HG03439 (cell line): ENCODE results near the gene ROPN1L.
"Not testable (repeated sequence)": the region's sequence is repeated elsewhere in the genome, so short reads cannot be mapped to it uniquely, and the experiment has no call there.

Experiments used
- ATAC-seq: cut with Tn5 transposase; IDR thresholded peaks from one replicate; pipeline ENCODE4 v1.9.1; 2021; ENCODE audit warnings: mild to moderate bottlenecking, moderate library complexity; ENCODE audit not compliant: unreplicated experiment

ROPN1L gene

GRCh38 chr5:10441083-10441991, at the start of gene ROPN1L:
Gene ROPN1L (plus strand): TSS chr5:10441879. CDS start chr5:10442168, 289 bp downstream.
- peak; percentile 98 for ATAC-seq

DNA sequence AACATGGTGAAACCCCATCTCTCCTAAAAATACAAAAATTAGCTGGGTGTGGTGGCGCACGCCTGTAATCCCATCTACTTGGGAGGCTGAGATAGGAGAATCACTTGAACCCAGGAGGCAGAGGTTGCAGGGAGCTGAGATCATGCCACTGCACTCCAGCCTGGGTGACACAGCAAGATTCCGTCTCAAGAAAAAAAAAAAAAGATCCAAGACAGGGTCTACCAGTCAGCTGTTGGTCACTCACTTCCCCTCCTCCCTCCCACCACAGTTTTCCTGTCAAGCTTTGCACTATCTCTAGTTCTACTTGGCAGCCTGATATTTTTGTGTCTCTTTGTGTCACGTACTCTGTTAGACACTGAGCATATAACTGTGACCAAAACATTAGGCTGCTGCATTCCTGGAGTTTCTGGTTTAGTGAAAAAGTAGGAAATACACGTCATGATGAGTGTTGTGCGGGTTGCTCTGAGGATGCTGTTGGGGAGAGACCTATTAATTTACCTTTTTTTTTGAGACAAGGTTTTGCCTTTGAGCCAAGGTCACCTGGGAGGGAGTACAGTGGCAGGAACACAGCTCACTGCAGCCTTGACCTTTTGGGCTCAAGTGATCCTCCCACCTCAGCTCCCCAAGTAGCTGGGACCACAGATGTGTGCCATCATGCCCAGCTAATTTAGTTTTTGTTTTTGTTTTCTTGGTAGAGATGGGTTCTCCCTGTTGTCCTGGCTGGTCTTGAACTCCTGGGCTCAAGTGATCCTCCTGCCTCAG, 48.9 kb upstream of the ROPN1L start:
- ATAC-seq, result not testable (repeated sequence)

DNA sequence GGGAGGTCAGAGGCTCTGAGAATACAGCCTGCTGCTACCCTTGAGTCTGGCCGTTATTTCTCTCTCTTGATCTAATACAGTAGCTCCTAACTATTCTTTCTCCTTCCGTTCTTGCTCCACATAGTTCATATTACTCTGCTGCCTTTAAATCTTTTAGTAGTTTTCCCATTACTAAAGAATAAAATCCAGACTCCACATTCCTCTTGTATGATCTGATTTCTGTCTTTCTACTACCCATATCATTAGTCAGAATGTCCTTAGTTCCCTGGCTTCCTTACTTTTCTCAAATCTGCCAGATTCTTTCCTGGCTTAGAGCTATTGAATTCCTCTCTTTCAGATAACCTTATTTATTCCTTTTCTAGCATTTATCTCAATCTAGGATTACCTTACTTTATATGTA, 48.2 kb upstream of the ROPN1L start:
- no peak for ATAC-seq

- ATAC-seq, result no peak
Measured at GRCh38 chr5:10396552-10396951, 45.1 kb upstream of the ROPN1L start.

DNA sequence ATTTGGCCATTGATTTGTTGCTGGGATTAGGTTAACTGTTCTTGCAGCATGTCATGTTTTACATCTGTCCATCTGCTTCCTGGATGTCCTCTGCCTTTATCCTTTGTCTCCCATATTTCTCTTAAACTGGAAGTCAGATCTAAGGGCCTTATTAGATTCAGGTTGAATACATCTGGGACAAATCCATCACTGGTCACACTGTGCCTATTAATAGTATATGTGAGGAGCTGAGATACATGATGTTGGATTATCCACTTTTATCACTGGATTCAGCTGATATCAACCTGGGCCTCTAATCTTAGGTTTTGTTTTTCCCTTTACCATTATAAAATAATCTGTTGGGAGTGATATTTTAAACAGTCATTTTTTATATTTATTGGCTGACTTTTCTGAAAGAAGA, 41.8 kb upstream of the ROPN1L start:
- no peak for ATAC-seq

DNA sequence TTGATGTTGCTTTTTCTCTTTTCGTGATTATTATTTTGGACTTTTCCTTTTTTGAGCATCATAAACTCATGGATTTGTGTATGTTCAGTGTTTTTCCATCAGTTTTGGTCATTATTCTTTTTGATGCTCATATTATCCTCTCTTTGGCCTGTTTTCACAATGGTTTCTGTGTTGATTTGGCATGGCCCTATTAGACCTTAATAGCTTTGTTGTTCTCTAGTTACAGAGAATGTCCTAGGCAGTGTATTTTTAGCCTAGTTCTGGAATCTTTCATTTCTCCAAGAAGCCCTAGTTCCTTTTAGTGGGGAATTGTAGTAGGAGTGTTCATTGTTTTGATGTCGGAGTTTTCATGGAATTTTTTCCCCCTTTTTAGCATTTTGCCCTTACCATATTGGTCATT, 41.3 kb upstream of the ROPN1L start:
- ATAC-seq, result no peak

- no peak for ATAC-seq
Measured at GRCh38 chr5:10400831-10401230, 40.8 kb upstream of the ROPN1L start.

- no peak for ATAC-seq
Measured at GRCh38 chr5:10401498-10401897, 40.2 kb upstream of the ROPN1L start.

- no peak for ATAC-seq
Measured at GRCh38 chr5:10403829-10404228, 37.9 kb upstream of the ROPN1L start.

- ATAC-seq, result no peak
Measured at GRCh38 chr5:10406651-10407050, 35.0 kb upstream of the ROPN1L start.

GRCh38 chr5:10409504-10409903, 32.2 kb upstream of the ROPN1L start:
- no peak for ATAC-seq

DNA sequence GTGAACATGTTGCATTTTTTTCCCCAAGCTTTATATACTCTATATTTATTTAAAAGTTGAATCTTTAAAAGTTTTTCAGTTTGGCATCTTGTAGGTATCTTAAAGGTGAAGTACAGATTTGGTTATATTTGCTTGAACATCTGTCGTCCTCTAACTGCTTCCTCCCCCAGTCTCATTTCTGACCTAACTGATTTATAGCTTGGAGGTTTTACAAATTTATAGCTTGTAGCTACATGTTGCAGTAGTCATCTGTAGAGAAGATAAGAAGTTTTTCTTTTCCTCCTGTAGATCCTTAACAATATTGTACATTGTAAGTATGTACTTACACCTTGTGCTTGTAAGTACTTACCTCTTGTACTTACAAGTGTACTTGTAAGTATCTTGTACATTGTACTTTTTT, 31.0 kb upstream of the ROPN1L start:
- no peak for ATAC-seq

DNA sequence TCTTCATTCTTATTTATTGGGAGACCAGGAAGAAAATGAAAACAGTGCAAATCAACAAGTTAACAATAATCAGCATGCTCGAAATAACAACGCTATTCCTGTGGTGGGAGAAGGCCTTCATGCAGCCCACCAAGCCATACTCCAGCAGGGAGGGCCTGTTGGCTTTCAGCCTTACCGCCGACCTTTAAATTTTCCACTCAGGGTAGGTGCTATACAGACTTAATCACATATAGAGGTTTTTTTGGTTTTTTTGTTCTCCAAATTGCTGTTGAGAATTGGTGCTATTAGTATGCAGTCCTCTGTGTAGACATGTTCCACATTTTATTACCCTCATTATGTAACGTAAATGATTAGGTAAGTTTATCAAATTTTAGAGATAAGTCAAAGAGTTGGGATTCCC, 30.3 kb upstream of the ROPN1L start:
- ATAC-seq, result no peak

DNA sequence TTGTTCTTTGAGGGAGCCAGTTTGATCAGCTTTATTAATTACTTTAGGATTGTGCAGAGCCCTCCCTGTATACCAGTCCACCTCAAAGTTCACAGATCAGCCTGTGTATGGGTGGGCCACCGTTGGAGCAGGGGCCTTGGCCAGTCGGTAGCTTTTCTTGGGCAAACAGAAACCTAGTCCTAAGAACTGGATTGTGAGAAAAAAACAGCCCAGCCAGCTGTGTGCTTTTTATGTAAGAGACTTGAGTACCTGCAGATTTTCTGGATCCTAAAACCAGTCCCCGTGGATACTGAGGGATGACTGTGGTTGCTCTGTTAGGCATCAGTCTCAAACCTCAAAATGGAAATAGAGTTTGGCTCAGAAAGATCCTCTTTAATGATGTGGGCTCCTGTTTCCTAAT, 24.8 kb upstream of the ROPN1L start:
- no peak for ATAC-seq

GRCh38 chr5:10418654-10419345, 22.9 kb upstream of the ROPN1L start:
- peak; percentile 73 for ATAC-seq

DNA sequence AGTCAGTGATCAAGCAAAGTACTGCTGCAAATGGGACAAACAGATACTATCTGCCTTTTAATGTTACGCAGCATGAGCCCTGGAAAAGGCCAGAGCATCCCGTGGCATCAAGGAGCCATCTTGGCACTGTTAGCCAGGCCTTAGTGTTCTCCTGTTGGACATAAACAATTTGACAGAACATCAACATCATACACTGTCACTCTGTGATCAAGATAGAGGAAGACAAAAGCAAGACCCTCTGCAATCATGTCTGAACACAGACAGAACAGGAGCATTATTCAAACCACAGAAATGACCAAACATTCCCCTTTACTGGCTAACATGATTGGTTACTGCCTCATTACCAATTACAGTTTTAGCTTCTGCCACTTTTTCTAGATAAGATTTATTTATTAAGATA, 21.2 kb upstream of the ROPN1L start:
- no peak for ATAC-seq

DNA sequence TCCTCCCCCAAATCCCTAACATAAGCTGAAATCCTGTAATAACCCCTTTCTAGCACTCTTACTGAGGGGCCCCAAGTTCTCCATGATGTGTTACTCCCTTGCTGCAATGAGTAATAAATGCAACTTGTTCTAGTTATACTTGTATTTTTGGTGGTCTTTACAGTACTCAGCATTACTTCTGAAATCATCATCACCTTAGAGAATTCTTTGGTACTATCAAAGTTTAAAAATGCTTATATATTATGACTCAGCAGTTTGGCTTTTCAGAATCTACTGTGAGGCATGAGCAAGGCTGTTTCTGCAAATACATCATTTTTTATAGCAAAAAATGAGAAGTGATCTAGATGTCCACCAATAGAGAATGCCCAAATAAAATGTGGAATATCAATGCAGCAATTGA, 20.7 kb upstream of the ROPN1L start:
- ATAC-seq, result no peak

GRCh38 chr5:10421896-10422691, 19.6 kb upstream of the ROPN1L start:
- ATAC-seq, result no peak

GRCh38 chr5:10423022-10423421, 18.7 kb upstream of the ROPN1L start:
- ATAC-seq, result no peak

DNA sequence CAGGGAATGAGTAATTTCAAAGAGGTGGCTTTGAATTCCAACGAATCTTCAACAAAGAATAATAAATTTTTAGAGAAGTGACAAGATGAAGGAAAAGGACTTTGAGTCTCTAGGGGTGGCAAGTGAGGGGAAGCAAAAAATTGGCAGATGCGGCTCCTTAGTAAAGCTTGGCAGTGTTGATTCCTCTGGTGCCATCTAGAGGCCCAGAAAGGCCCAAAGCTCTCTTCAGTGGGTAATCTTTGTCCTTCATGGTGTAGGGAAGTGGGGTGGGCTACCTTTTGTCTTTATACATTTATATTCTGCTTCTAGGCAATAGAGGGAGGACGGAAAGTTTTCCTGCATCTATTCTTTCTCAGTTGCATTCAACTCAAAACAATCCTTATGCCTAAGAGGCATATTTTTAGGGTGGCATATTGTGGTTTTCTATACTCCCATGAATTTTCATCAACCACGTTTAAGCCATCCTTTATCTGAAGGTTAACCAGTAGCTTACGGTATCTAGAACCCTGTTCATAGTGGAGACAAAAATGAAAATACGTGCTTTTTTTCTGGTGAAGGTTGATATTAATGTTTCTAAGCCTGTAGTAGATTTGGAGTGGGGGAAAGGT, 17.5 kb upstream of the ROPN1L start:
- no peak for ATAC-seq
